GM12874 (cell line): ENCODE measurements around the gene CD27.

ENCODE experiments used
- CTCF ChIP-seq: IDR thresholded peaks from 2 replicates; pipeline ENCODE4 v1.5.1; 2011; ENCODE audit warnings: low read depth, mild to moderate bottlenecking, control low read depth, low read length, moderate library complexity; ENCODE audit not compliant: insufficient read depth

CD27 gene

GRCh38 chr12:6451348-6452244 lies 6.8 kb downstream of the CD27 start, which contains the start of gene TAPBPL:
Gene TAPBPL (plus strand): TSS chr12:6452042. CDS start chr12:6452249, 207 bp downstream.
- no peak for TF ChIP-seq CTCF

GRCh38 chr12:6452245-6452943 lies 7.6 kb downstream of the CD27 start:
- no peak for TF ChIP-seq CTCF

GRCh38 chr12:6452944-6453630 lies 8.3 kb downstream of the CD27 start:
- TF ChIP-seq CTCF = no peak

GRCh38 chr12:6457220-6457945 lies 12.6 kb downstream of the CD27 start:
- no peak for TF ChIP-seq CTCF

GRCh38 chr12:6458281-6459003 lies 13.7 kb downstream of the CD27 start:
- no peak for TF ChIP-seq CTCF

- no peak for TF ChIP-seq CTCF
These were observed 14.2 kb downstream of the CD27 start for GRCh38 chr12:6459004-6459337.
